BE2C (cell line): ENCODE results near the gene DEPDC5.

ENCODE experiments used
- DNase-seq: peaks from one replicate; pipeline ENCODE4 v3.0.0-alpha.2; 2020
- H3K27me3 ChIP-seq: fragments of 250-450 bp; sonication (Bioruptor Pico); 2 replicates; pipeline ENCODE4 v1.5.1; 2020; ENCODE audit warnings: mild to moderate bottlenecking
- H3K36me3 ChIP-seq: fragments of 250-450 bp; sonication (Bioruptor Pico); 2 replicates; pipeline ENCODE4 v1.5.1; 2020; ENCODE audit warnings: mild to moderate bottlenecking
- H3K4me1 ChIP-seq: fragments of 250-450 bp; sonication (Bioruptor Pico); 2 replicates; pipeline ENCODE4 v1.5.1; 2020
- H3K4me3 ChIP-seq: 2 replicates; pipeline ENCODE4 v1.5.1; 2011; ENCODE audit warnings: low read depth, low read length
- H3K9me3 ChIP-seq: fragments of 250-450 bp; sonication (Bioruptor Pico); 2 replicates; pipeline ENCODE4 v1.5.1; 2020
- TF ChIP-seq, protein P1 (sequence below): IDR thresholded peaks from 2 replicates; pipeline ENCODE4 v1.5.1; 2012; ENCODE audit warnings: mild to moderate bottlenecking, low read depth, low read length

The DEPDC5 gene

DNA sequence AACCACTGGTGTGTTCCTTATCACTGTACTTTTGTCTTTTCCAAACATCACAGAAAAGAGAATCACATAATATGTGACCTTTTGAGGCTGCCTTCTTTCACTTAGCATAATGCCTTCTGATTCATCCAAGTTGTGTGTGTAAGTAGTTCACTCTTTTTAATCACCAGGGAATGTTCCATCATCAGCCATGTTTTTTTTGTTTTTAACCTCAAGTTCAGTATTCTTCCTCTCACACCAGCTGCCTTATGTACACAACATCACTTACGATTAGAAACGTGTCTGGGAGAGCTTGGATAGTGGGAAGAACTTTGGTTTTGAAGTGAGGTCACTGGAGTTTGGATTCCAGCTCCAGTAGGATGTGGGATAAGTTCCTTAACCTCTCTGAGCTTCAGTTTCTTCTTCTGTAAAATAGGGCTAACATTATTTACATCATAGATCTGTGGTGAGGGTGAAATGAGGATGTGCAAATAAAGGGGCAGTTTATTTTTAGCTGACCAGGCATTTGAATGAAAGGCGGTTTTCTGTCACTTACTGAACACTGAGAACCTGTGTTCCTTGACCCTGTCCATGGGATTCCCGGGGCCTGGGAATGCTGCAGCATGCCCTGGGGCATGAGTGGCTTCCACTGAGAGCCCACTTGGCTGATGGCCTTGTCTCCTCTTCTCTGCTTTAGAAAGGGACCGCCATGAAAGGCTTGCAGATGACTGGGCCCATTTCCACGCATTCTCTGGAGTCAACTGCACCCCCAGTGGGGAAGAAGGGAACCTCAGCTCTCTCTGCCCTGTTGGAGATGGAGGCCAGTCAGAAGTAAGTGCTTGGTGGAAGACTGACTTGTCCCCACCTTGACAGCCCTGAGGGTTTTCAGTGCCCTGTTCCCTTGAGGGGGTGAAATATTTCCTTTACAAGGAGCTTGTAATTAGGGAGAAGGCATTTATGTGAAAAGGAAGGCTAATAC, 92.6 kb downstream of the DEPDC5 start:
- DNase-seq: peak; percentile 20
- Histone ChIP-seq H3K4me1 (no peaks in the 10 kb centered on the region), H3K36me3 (peaks cover 12% of the 10 kb centered on the region), H3K4me3 (no peak overlapping the region), H3K27me3 (no peaks in the 10 kb centered on the region), H3K9me3 (no peaks in the 10 kb centered on the region)
- TF ChIP-seq, protein P1, sequence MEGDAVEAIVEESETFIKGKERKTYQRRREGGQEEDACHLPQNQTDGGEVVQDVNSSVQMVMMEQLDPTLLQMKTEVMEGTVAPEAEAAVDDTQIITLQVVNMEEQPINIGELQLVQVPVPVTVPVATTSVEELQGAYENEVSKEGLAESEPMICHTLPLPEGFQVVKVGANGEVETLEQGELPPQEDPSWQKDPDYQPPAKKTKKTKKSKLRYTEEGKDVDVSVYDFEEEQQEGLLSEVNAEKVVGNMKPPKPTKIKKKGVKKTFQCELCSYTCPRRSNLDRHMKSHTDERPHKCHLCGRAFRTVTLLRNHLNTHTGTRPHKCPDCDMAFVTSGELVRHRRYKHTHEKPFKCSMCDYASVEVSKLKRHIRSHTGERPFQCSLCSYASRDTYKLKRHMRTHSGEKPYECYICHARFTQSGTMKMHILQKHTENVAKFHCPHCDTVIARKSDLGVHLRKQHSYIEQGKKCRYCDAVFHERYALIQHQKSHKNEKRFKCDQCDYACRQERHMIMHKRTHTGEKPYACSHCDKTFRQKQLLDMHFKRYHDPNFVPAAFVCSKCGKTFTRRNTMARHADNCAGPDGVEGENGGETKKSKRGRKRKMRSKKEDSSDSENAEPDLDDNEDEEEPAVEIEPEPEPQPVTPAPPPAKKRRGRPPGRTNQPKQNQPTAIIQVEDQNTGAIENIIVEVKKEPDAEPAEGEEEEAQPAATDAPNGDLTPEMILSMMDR: peak; percentile 46

DNA sequence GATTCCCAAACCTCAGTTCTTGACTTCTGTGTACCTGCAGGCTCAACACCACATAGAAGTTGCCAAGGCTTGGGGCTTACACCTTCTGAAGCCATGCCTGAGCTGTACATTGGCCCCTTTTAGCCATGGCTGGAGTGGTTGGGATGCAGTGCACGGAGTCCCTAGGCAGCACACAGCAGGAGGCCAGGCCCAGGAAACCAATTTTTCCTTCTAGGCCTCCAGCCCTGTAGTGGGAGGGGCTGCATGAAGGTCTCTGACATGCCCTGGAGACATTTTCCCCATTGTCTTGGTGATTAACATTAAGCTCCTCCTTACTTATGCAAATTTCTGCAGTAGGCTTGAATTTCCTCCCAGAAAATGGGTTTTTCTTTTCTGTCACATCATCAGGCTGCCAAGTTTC, 94.6 kb downstream of the DEPDC5 start:
- H3K36me3 ChIP-seq: peaks cover 14% of the 10 kb centered on the region
- no peaks in the 10 kb centered on the region for H3K9me3 ChIP-seq
- H3K27me3 ChIP-seq: no peaks in the 10 kb centered on the region
- TF ChIP-seq, protein P1: no peak
- H3K4me3 ChIP-seq: no peak overlapping the region
- no peak for DNase-seq
- no peaks in the 10 kb centered on the region for H3K4me1 ChIP-seq

DNA sequence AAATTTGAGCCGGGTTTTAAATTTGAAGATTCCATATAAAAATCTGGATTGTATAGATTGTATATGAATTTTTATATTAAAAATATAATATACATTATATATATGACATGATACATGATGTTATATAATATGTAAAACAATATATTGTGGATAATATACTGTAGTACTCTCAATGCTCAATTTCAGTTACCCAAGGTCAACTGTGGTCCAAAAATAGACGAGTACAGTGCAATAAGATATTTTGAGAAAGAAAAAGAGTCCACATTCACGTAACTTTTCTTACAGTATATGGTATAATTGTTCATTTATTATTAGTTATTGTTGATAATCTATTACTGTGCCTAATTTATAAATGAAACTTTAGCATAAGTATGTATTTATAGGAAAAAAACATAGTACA, 96.3 kb downstream of the DEPDC5 start:
- TF ChIP-seq, protein P1: no peak
- no peak overlapping the region for H3K4me3 ChIP-seq
- H3K9me3 ChIP-seq: no peaks in the 10 kb centered on the region
- DNase-seq: no peak
- H3K4me1 ChIP-seq: no peaks in the 10 kb centered on the region
- peaks cover 14% of the 10 kb centered on the region for H3K36me3 ChIP-seq
- H3K27me3 ChIP-seq: no peaks in the 10 kb centered on the region

DNA sequence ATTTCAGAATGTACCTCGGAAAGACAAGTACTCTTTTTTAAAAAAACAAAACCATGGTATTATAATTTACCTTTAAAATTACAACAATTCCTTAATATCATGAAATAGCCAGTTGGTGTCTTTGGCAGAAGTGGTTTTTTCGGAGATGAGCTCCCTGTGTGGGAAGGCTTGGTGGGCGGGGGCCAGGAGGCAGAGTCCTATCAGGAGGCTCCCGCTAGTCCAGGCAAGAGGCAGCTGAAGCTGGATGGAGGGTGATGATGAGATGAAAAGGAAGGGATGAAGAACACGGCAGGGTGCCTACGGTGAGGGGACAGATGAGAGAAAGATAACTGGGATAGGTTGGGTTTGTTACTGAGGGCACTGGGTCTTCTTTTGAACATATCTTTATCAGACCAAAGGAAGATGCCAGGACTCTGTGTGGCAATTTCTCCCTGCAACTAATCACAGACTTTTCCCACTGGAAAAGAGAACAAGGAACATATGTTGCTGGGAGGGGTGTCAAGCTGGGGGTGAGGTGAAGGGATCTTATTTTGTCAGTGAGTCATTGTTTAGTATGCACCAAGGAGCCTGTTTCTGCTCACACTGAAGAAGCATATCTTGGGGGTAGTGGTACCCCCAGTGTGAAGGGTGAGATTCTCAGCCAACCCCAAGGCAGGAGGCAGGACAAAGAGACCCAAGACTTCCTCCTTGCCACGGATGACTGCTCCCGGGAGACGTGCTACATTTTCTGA, 99.0 kb downstream of the DEPDC5 start:
- no peaks in the 10 kb centered on the region for H3K27me3 ChIP-seq
- no peak for DNase-seq
- H3K36me3 ChIP-seq: peaks cover 11% of the 10 kb centered on the region
- no peaks in the 10 kb centered on the region; the same call in 1 of the 2 replicates for H3K4me1 ChIP-seq
- H3K4me3 ChIP-seq: no peak overlapping the region
- TF ChIP-seq, protein P1: no peak
- no peaks in the 10 kb centered on the region for H3K9me3 ChIP-seq

DNA sequence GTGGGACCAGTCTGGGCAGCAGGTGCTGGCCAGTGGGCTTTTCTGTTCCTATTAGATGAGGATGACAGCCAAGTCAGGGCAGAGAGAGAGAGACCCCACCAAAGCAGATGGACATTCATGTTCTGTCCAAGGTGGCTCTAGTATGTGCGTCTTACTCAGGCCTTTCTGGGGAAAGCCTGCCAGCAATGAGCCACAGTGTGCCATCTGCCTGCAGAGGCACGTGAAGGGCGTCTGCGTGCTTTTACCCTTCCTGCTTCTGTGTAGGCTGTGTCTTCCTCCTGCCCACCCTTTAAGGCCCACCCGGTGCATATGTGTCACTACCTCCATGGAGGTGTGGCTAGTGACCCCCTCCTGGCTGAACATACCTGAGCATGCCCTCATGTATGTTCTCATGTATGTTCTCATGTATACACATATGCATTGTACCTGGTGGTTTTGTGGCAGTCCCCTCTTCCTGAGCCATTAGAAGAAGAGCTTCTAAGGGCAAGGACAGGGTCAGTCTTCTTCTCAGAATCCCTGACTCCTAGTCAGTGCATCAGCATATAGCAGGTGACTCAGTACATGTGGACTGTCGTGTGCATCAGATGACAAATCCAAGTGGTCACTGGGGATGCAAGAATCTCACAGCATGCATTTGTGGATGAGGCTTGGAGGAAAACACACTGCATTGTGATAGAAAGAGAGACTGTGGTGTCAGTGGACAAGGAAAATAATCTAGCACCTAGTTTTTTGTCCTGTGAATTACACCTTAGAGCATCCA, 100.1 kb downstream of the DEPDC5 start:
- Histone ChIP-seq H3K9me3 (no peaks in the 10 kb centered on the region), H3K4me3 (no peak overlapping the region), H3K27me3 (no peaks in the 10 kb centered on the region), H3K36me3 (peaks cover 11% of the 10 kb centered on the region), H3K4me1 (no peaks in the 10 kb centered on the region; the same call in 1 of the 2 replicates)
- TF ChIP-seq, protein P1: no peak
- no peak for DNase-seq
